Trophoblast cell (in vitro differentiated cells and primary cell): ENCODE results near the gene MRAS.
A peak's percentile ranks its signal among the peaks of the same experiment; 100 is the strongest.

Experiments
- DNase-seq, 2 donors: peaks; one replicate each; pipeline ENCODE4 v3.0.0-alpha.2; 2016
- H2AFZ ChIP-seq: 2 replicates; pipeline ENCODE4 v1.6.1; 2013; ENCODE audit warnings: low read length, moderate library complexity, mild to moderate bottlenecking; ENCODE audit not compliant: insufficient read depth, poor library complexity
- H2AK5ac ChIP-seq: 2 replicates; pipeline ENCODE4 v1.6.1; 2013; ENCODE audit warnings: mild to moderate bottlenecking, low read length
- H2BK120ac ChIP-seq: 2 replicates; pipeline ENCODE4 v1.6.1; 2013; ENCODE audit warnings: low read length, mild to moderate bottlenecking, moderate library complexity; ENCODE audit not compliant: insufficient read depth, poor library complexity
- H2BK12ac ChIP-seq: 2 replicates; pipeline ENCODE4 v1.6.1; 2013; ENCODE audit warnings: mild to moderate bottlenecking, low read length, moderate library complexity
- H2BK5ac ChIP-seq: 2 replicates; pipeline ENCODE4 v1.6.1; 2013; ENCODE audit warnings: low read length, low read depth, moderate library complexity, mild to moderate bottlenecking; ENCODE audit not compliant: poor library complexity
- H3K14ac ChIP-seq: 2 replicates; pipeline ENCODE4 v1.6.1; 2013; ENCODE audit warnings: mild to moderate bottlenecking, low read length
- H3K18ac ChIP-seq: 2 replicates; pipeline ENCODE4 v1.6.1; 2013; ENCODE audit warnings: mild to moderate bottlenecking, low read length
- H3K23ac ChIP-seq: 2 replicates; pipeline ENCODE4 v1.6.1; 2013; ENCODE audit warnings: low read length
- H3K27ac ChIP-seq: 2 replicates; pipeline ENCODE4 v1.5.1; 2013; ENCODE audit warnings: low read depth, mild to moderate bottlenecking, inconsistent platforms, low read length, moderate library complexity
- H3K27me3 ChIP-seq: 2 replicates; pipeline ENCODE4 v1.6.1; 2013; ENCODE audit warnings: inconsistent platforms, mild to moderate bottlenecking, low read length, moderate library complexity; ENCODE audit not compliant: insufficient read depth
- H3K36me3 ChIP-seq, 2 experiments: 1 replicate in 1 of 2; 2 replicates in 1 of 2; pipeline ENCODE4 v1.6.1; 2013; ENCODE audit warnings: low read length in 2 of 2, mild to moderate bottlenecking in 2 of 2, moderate library complexity in 1 of 2; ENCODE audit not compliant: insufficient read depth in 2 of 2, control insufficient read depth in 1 of 2
- H3K4ac ChIP-seq: 2 replicates; pipeline ENCODE4 v1.6.1; 2013; ENCODE audit warnings: low read depth, mild to moderate bottlenecking, low read length, moderate library complexity
- H3K4me1 ChIP-seq, 2 experiments: 1 replicate in 1 of 2; 2 replicates in 1 of 2; pipeline ENCODE4 v1.6.1; 2013; ENCODE audit warnings: low read length in 2 of 2, mild to moderate bottlenecking in 2 of 2, moderate library complexity in 1 of 2; ENCODE audit not compliant: insufficient read depth in 2 of 2, control insufficient read depth in 1 of 2
- H3K4me2 ChIP-seq: 2 replicates; pipeline ENCODE4 v1.6.1; 2013; ENCODE audit warnings: inconsistent platforms, mild to moderate bottlenecking, low read length, moderate library complexity
- H3K4me3 ChIP-seq: 2 replicates; pipeline ENCODE4 v1.5.1; 2013; ENCODE audit warnings: mild to moderate bottlenecking, low read depth, low read length, inconsistent platforms
- H3K79me1 ChIP-seq: one replicate; pipeline ENCODE4 v1.6.1; 2013; ENCODE audit warnings: low read length
- H3K79me2 ChIP-seq: 2 replicates; pipeline ENCODE4 v1.6.1; 2013; ENCODE audit warnings: low read length, mild to moderate bottlenecking; ENCODE audit not compliant: control insufficient read depth, insufficient read depth, poor library complexity
- H3K9ac ChIP-seq: 2 replicates; pipeline ENCODE4 v1.6.1; 2013; ENCODE audit warnings: mild to moderate bottlenecking, low read length
- H3K9me3 ChIP-seq: 2 replicates; pipeline ENCODE4 v1.6.1; 2013; ENCODE audit warnings: low read depth, mild to moderate bottlenecking, control low read depth, inconsistent platforms, low read length; ENCODE audit not compliant: insufficient read depth
- H4K12ac ChIP-seq: 2 replicates; pipeline ENCODE4 v1.6.1; 2013; ENCODE audit warnings: low read depth, mild to moderate bottlenecking, low read length, moderate library complexity
- H4K8ac ChIP-seq: 2 replicates; pipeline ENCODE4 v1.6.1; 2013; ENCODE audit warnings: low read depth, mild to moderate bottlenecking, low read length, moderate library complexity
- H4K91ac ChIP-seq: one replicate; pipeline ENCODE4 v1.6.1; 2013; ENCODE audit warnings: low read depth, mild to moderate bottlenecking, low read length, moderate library complexity
- WGBS: extraction: QIAGEN DNeasy Blood & Tissue Kit; methylation state at CpG from one replicate; pipeline ENCODE4 v1.1.7; 2013; ENCODE audit warnings: missing lambda C conversion rate; ENCODE audit not compliant: insufficient read length, insufficient coverage; ENCODE audit errors: extremely low coverage; 5-methylcytosine and 5-hydroxymethylcytosine counted together

Gene MRAS

DNA sequence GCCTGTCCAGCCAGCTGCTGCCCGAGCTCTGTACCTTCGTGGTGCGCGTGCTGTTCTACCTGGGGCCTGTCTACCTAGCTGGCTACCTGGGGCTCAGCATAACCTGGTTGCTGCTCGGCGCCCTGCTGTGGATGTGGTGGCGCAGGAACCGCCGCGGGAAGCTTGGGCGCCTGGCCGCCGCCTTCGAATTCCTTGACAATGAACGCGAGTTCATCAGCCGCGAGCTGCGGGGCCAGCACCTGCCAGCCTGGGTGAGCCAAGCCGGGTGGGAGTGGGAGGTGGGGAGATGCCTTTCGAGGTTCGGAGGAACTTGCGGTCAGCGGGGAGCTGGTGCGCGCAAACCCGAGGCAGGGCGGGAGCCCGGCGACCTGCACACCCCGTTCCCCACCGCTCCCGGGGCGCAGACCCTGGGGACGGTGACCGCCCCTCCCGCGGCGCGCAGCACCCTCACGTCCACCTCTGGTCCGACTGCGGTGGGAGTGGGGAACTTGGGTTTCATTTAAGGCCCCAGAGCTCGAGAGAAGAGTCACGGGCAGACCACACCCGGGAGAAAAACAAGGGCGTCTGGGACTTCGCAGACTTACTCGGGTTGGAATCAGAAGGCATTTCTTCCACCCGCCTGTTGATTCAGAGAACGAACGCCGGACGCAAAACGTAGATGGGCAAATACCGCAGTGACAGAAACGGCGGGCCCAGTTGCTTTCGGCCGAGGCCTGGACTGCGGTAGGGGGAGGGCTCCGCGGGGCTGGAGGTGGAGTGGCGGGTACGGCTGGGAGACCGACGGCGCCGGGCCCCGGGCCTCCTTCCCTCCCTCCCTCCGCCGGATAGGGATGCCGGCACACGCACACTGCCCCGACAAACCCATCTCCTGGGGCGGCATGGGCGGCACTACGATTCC is 86.7 kb downstream of the MRAS start:
- WGBS: no CpG with 5 or more reads among the region's 78 CpGs
- Histone ChIP-seq H3K27ac (no peak overlapping the region), H2BK5ac (no peak overlapping the region), H4K91ac (peak overlapping the region; percentile 8), H3K79me2 (no peaks in the 10 kb centered on the region), H4K8ac (peak overlapping the region; percentile 14), H3K27me3 (peaks cover 15% of the 10 kb centered on the region), H3K23ac (no peak overlapping the region), H3K36me3 (no peaks in the 10 kb centered on the region), H3K9me3 (peaks cover 15% of the 10 kb centered on the region), H2BK120ac (no peak overlapping the region), H4K12ac (no peak overlapping the region), H2AK5ac (no peak overlapping the region), H3K4me1 (peaks cover 21 to 28% of the 10 kb centered on the region in 2 experiments), H3K4ac (no peak overlapping the region), H2BK12ac (no peak overlapping the region), H3K4me3 (peak overlapping the region; percentile 71), H3K18ac (no peak overlapping the region), H3K9ac (peak overlapping the region; percentile 49), H2AFZ (peak overlapping the region; percentile 20), H3K79me1 (peaks cover 12% of the 10 kb centered on the region), H3K14ac (no peak overlapping the region), H3K4me2 (peak overlapping the region; percentile 77)
- peak; percentile 61 to 70 for DNase-seq

DNA sequence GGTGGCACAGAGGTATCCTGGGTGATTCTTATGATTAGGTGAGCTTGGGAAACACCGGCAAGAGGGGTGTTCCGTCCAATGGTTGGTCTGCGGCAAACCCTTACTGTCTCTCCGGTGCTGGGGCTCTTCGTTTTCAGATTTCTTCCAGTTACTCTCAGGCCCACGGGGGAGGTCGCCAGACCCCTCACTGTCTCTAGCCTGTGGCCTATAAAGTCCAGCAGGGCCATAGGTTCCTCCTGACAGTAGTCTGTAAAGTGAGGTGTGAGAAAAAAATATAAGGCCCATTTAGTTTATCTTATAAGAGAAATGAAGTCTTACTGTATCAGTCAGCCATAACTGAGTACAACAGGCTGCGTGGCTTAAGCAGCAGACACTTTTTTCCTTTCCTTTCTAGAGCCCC is 87.5 kb downstream of the MRAS start:
- H3K14ac ChIP-seq: no peak overlapping the region
- H3K79me1 ChIP-seq: peaks cover 12% of the 10 kb centered on the region
- H2BK5ac ChIP-seq: no peak overlapping the region
- H3K18ac ChIP-seq: no peak overlapping the region
- H3K79me2 ChIP-seq: no peaks in the 10 kb centered on the region
- H3K23ac ChIP-seq: no peak overlapping the region
- no peak overlapping the region for H4K8ac ChIP-seq
- H4K91ac ChIP-seq: no peak overlapping the region
- WGBS: no CpG with 5 or more reads among the region's 8 CpGs
- no peak overlapping the region for H2AK5ac ChIP-seq
- no peak overlapping the region for H2AFZ ChIP-seq
- no peak overlapping the region for H3K9ac ChIP-seq
- no peak overlapping the region for H3K27ac ChIP-seq
- H2BK120ac ChIP-seq: no peak overlapping the region
- no peak for DNase-seq
- peak overlapping the region; percentile 71 for H3K4me3 ChIP-seq
- no peaks in the 10 kb centered on the region for H3K36me3 ChIP-seq
- peak overlapping the region; percentile 77 for H3K4me2 ChIP-seq
- H2BK12ac ChIP-seq: no peak overlapping the region
- no peak overlapping the region for H3K4ac ChIP-seq
- H3K4me1 ChIP-seq: peaks cover 28 to 36% of the 10 kb centered on the region in 2 experiments
- peaks cover 15% of the 10 kb centered on the region for H3K27me3 ChIP-seq
- H3K9me3 ChIP-seq: peaks cover 15% of the 10 kb centered on the region
- no peak overlapping the region for H4K12ac ChIP-seq

DNA sequence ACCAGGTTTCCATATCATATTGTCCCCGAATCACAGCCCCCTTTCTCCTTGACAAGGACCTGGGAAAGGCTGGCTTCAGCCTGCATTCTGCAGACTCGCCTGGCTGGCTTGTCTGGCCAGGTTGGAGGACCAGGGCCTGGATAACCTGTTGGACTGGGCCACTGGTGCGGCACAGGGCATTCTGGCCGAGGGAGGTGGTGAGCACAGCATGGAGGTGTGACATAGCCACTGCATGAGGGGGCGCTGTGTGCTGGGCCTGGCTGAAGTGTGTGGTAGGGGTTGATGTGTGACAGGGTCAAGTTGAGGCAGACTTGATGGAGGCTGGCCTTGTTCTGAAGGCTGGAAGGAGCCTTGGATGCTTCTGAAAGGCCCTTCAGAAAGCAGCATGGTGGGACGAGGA is 88.9 kb downstream of the MRAS start:
- H4K12ac ChIP-seq: no peak overlapping the region
- H2BK120ac ChIP-seq: no peak overlapping the region

DNA sequence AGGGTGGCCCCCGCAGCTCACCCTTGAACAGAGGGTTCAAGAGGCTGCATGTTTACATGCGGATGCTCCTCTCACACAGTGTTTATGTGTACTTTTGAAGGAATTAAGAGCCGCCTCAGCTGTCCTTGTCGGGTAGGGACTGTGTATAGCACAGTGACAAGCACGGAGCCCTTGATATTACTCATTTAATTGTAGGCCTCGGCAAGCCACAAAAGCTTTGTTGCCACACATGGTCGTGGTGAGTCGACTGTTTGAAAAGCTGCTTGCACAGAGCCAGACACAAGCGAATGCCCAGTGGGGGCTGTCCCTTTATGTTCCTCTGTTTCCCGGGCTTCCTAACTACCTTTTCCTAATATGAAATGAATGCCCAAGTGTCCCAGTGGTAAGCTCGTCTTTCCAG is 90.5 kb downstream of the MRAS start:
- peak overlapping the region; percentile 59 for H2BK12ac ChIP-seq
- H3K4ac ChIP-seq: no peak overlapping the region
- H2AFZ ChIP-seq: no peak overlapping the region
- H3K23ac ChIP-seq: no peak overlapping the region
- no peak overlapping the region for H4K8ac ChIP-seq
- H4K12ac ChIP-seq: no peak overlapping the region
- no peak overlapping the region for H3K14ac ChIP-seq
- H4K91ac ChIP-seq: no peak overlapping the region
- H3K4me1 ChIP-seq: peaks cover 45 to 50% of the 10 kb centered on the region in 2 experiments
- H3K79me2 ChIP-seq: peaks cover 2% of the 10 kb centered on the region
- H3K4me2 ChIP-seq: no peak overlapping the region
- H3K18ac ChIP-seq: peak overlapping the region; percentile 48
- H2BK5ac ChIP-seq: no peak overlapping the region
- no CpG with 5 or more reads among the region's 11 CpGs for WGBS
- no peak overlapping the region for H3K27ac ChIP-seq
- DNase-seq: no peak
- H3K9me3 ChIP-seq: peaks cover 10% of the 10 kb centered on the region
- H3K79me1 ChIP-seq: peaks cover 23% of the 10 kb centered on the region
- no peaks in the 10 kb centered on the region for H3K36me3 ChIP-seq
- H3K9ac ChIP-seq: no peak overlapping the region
- no peak overlapping the region for H3K4me3 ChIP-seq
- H2BK120ac ChIP-seq: peak overlapping the region; percentile 52
- H2AK5ac ChIP-seq: no peak overlapping the region
- peaks cover 12% of the 10 kb centered on the region for H3K27me3 ChIP-seq

More for the DNA sequence above, 88.9 kb downstream of the MRAS start:
- H2AFZ ChIP-seq: no peak overlapping the region
- H3K27ac ChIP-seq: no peak overlapping the region
- peaks cover 15% of the 10 kb centered on the region for H3K27me3 ChIP-seq
- no peak overlapping the region for H3K23ac ChIP-seq
- no peak overlapping the region for H4K91ac ChIP-seq
- H3K4me1 ChIP-seq: peaks cover 35 to 42% of the 10 kb centered on the region in 2 experiments
- no peak overlapping the region for H2BK5ac ChIP-seq
- no peaks in the 10 kb centered on the region for H3K79me2 ChIP-seq
- H3K9me3 ChIP-seq: peaks cover 16% of the 10 kb centered on the region
- H3K79me1 ChIP-seq: peaks cover 19% of the 10 kb centered on the region
- DNase-seq: no peak
- H3K9ac ChIP-seq: no peak overlapping the region
- no CpG with 5 or more reads among the region's 6 CpGs for WGBS
- H3K4me2 ChIP-seq: no peak overlapping the region
- no peak overlapping the region for H3K4ac ChIP-seq
- no peak overlapping the region for H2BK12ac ChIP-seq
- no peak overlapping the region for H3K14ac ChIP-seq
- H3K36me3 ChIP-seq: no peaks in the 10 kb centered on the region
- no peak overlapping the region for H3K18ac ChIP-seq
- no peak overlapping the region for H3K4me3 ChIP-seq
- H4K8ac ChIP-seq: no peak overlapping the region
- H2AK5ac ChIP-seq: no peak overlapping the region
